ENCODE data around the gene FGD2.
A peak's percentile ranks its signal among the peaks of the same experiment; 100 is the strongest.

FGD2 gene

GRCh38 chr6:37072526-37072925, 67.1 kb downstream of the FGD2 start:
- Histone ChIP-seq H3K9ac (no peak overlapping the region; the same call in 1 of the 2 replicates), H3K27ac (peak overlapping the region; percentile 84), H3K4me1 (ENCODE audit: low read depth, poor library complexity, severe bottlenecking) (peaks cover 62% of the 10 kb centered on the region), H4K20me1 (ENCODE audit: insufficient read depth) (no peaks in the 10 kb centered on the region), H3K27me3 (ENCODE audit: insufficient read depth, low read depth) (no peaks in the 10 kb centered on the region), H2AFZ (ENCODE audit: low read depth) (peak overlapping the region; percentile 10; the same call in 1 of the 2 replicates), H3K4me2 (peak overlapping the region; percentile 72), H3K79me2 (ENCODE audit: insufficient read depth, low read depth) (no peaks in the 10 kb centered on the region), H3K36me3 (ENCODE audit: insufficient read depth) (no peaks in the 10 kb centered on the region), H3K4me3 (IDR thresholded peaks at IDR 0.05; ENCODE audit: insufficient read depth, low read depth, low read length) (no peak overlapping the region)
- TF ChIP-seq, protein P1, sequence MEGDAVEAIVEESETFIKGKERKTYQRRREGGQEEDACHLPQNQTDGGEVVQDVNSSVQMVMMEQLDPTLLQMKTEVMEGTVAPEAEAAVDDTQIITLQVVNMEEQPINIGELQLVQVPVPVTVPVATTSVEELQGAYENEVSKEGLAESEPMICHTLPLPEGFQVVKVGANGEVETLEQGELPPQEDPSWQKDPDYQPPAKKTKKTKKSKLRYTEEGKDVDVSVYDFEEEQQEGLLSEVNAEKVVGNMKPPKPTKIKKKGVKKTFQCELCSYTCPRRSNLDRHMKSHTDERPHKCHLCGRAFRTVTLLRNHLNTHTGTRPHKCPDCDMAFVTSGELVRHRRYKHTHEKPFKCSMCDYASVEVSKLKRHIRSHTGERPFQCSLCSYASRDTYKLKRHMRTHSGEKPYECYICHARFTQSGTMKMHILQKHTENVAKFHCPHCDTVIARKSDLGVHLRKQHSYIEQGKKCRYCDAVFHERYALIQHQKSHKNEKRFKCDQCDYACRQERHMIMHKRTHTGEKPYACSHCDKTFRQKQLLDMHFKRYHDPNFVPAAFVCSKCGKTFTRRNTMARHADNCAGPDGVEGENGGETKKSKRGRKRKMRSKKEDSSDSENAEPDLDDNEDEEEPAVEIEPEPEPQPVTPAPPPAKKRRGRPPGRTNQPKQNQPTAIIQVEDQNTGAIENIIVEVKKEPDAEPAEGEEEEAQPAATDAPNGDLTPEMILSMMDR (conservative IDR thresholded peaks at IDR 0.05; ENCODE audit: low read depth, low read length), result no peak

- Histone ChIP-seq H3K36me3 (ENCODE audit: insufficient read depth) (no peaks in the 10 kb centered on the region), H3K27ac (no peak overlapping the region), H3K79me2 (ENCODE audit: insufficient read depth, low read depth) (no peaks in the 10 kb centered on the region), H3K4me3 (IDR thresholded peaks at IDR 0.05; ENCODE audit: insufficient read depth, low read depth, low read length) (no peak overlapping the region), H3K4me1 (ENCODE audit: low read depth, poor library complexity, severe bottlenecking) (peaks cover 49% of the 10 kb centered on the region), H3K4me2 (no peak overlapping the region), H3K27me3 (ENCODE audit: insufficient read depth, low read depth) (no peaks in the 10 kb centered on the region), H2AFZ (ENCODE audit: low read depth) (no peak overlapping the region), H4K20me1 (ENCODE audit: insufficient read depth) (no peaks in the 10 kb centered on the region), H3K9ac (no peak overlapping the region)
- TF ChIP-seq, protein P1 (conservative IDR thresholded peaks at IDR 0.05; ENCODE audit: low read depth, low read length), result no peak
Measured at GRCh38 chr6:37074053-37074827, 68.8 kb downstream of the FGD2 start.

DNA sequence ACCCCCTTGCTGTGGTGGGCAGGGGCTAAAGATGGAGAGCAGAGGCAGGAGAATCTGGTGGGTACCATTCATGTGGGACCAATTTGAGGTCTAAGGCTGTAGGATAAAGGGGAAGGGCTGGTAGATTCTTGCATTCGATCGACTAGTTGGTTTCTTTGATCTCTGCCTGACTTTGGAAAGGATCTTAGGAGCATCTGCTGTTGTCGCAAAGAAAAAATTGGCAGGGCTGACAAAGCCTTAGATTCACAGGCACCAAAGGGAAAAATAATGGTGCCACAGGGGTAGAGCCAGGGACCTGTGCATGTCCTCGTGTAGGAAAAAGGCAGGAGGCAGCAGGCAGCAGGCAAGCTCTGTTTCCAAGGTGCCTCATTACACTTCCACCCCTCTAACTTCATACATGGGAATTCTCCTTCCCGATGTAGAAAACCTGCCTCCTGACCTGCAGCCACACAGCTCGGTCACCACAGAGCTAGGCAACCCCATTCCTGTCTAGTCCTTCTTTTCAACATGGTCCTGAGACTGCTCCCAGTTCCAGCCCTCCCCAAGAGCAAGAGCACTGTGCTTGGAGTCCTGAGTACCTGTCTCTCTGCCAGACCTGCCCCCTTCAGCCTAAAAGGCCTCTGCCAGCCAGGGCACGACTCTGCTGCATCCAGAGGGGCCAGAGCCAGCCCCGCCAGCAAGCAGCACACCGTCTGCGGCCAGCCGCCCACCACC, 71.9 kb downstream of the FGD2 start:
- TF ChIP-seq, protein P1 (conservative IDR thresholded peaks at IDR 0.05; ENCODE audit: low read depth, low read length), result no peak
- Histone ChIP-seq H3K4me2 (no peak overlapping the region), H3K36me3 (ENCODE audit: insufficient read depth) (no peaks in the 10 kb centered on the region), H3K27ac (no peak overlapping the region), H2AFZ (ENCODE audit: low read depth) (no peak overlapping the region), H3K27me3 (ENCODE audit: insufficient read depth, low read depth) (no peaks in the 10 kb centered on the region), H3K79me2 (ENCODE audit: insufficient read depth, low read depth) (no peaks in the 10 kb centered on the region), H3K4me1 (ENCODE audit: low read depth, poor library complexity, severe bottlenecking) (peaks cover 18% of the 10 kb centered on the region), H3K9ac (no peak overlapping the region), H4K20me1 (ENCODE audit: insufficient read depth) (no peaks in the 10 kb centered on the region), H3K4me3 (IDR thresholded peaks at IDR 0.05; ENCODE audit: insufficient read depth, low read depth, low read length) (no peak overlapping the region)

DNA sequence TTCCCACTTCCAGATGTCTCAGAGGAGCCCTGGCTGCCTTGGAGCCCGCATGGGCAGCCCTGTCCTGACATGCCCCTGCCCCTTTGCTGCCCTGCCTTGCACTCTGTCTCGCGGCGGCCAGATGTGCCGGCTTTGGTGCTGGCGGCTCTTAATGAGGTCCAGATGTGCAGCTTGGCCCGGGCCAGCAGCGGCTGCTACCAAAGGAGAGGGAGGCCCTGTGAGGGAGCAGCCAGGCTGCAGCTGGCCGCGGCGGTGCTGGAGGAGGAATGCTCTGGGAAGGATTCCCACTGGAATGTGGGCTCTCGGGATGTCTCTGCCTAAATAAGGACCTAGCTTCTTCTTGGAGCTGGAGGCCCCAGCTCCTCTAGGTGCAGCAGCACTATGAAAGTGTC, 72.4 kb downstream of the FGD2 start:
- Histone ChIP-seq H3K27me3 (ENCODE audit: insufficient read depth, low read depth) (no peaks in the 10 kb centered on the region), H3K9ac (no peak overlapping the region), H3K4me2 (no peak overlapping the region), H3K79me2 (ENCODE audit: insufficient read depth, low read depth) (no peaks in the 10 kb centered on the region), H3K4me3 (IDR thresholded peaks at IDR 0.05; ENCODE audit: insufficient read depth, low read depth, low read length) (no peak overlapping the region), H3K36me3 (ENCODE audit: insufficient read depth) (no peaks in the 10 kb centered on the region), H4K20me1 (ENCODE audit: insufficient read depth) (no peaks in the 10 kb centered on the region), H3K27ac (no peak overlapping the region), H2AFZ (ENCODE audit: low read depth) (no peak overlapping the region), H3K4me1 (ENCODE audit: low read depth, poor library complexity, severe bottlenecking) (peaks cover 13% of the 10 kb centered on the region)
- TF ChIP-seq, protein P1 (conservative IDR thresholded peaks at IDR 0.05; ENCODE audit: low read depth, low read length), result no peak
